GM12878 (cell line): ENCODE measurements around the gene PEX26. TPM values are rescaled to one million over a fixed set of nuclear protein-coding genes. Genes with fewer than 3 reads are reported as not detected.

Experiments
- ATAC-seq: fragments of 200-7000 bp; cut with Tn5 transposase; 3 replicates; pipeline ENCODE4 v1.9.1; 2020; ENCODE audit warnings: mild to moderate bottlenecking, moderate library complexity
- BruUV-seq: library from RNA; stranded (reverse); fragments of 400-500 nt; replicated peaks from 2 replicates; lab custom pipeline; 2021; lab: Mats Ljungman, UMichigan
- CTCF ChIA-PET: fragments of 300-600 bp; sonication (Branson Sonifier 250); formaldehyde crosslinking; extraction: SDS; loops from one replicate; lab custom pipeline; 2021; ENCODE audit warnings: inconsistent platforms; lab: Yijun Ruan, JAX
- POLR2A ChIA-PET: fragments of 350-600 bp; formaldehyde crosslinking; extraction: SDS; loops from one replicate; lab custom pipeline; 2021; ENCODE audit warnings: inconsistent platforms; lab: Charles Lee
- RAD21 ChIA-PET: fragments of 300-600 bp; sonication (Branson Sonifier 250); formaldehyde crosslinking; loops from one replicate; lab custom pipeline; 2023; ENCODE audit warnings: antibody characterized with exemption; ENCODE audit not compliant: unreplicated experiment; lab: Charles Lee
- SMC1A ChIA-PET: fragments of 300-600 bp; sonication (Branson Sonifier 250); formaldehyde crosslinking; loops from one replicate; lab custom pipeline; 2023; ENCODE audit not compliant: unreplicated experiment, uncharacterized antibody; lab: Charles Lee
- DNase-seq: peaks from one replicate; pipeline ENCODE4 v3.0.0-alpha.2; 2011; ENCODE audit warnings: low read depth, low spot score
- FAIRE-seq: peaks from 3 replicates; lab custom pipeline; 2011; peaks lifted over from hg19 to GRCh38; lab: Jason Lieb, UNC
- H2AFZ ChIP-seq: 2 replicates; pipeline ENCODE4 v1.6.0; 2011; ENCODE audit warnings: low read depth, low read length, control low read depth; ENCODE audit not compliant: control insufficient read depth
- H3K27ac ChIP-seq: 2 replicates; pipeline ENCODE4 v1.5.1; 2011; ENCODE audit warnings: control low read depth; ENCODE audit not compliant: control insufficient read depth, insufficient read depth
- H3K27me3 ChIP-seq, 2 experiments: replicated peaks in 1 of 2; 2 replicates each; pipeline versions ENCODE4 v1.6.0 to v1.6.1; 2011; ENCODE audit warnings: low read length in 1 of 2; ENCODE audit not compliant: control insufficient read depth in 2 of 2, insufficient read depth in 2 of 2
- H3K36me3 ChIP-seq, 2 experiments: 2 replicates each; pipeline ENCODE4 v1.5.1; 2011; ENCODE audit warnings: low read length in 1 of 2; ENCODE audit not compliant: control insufficient read depth in 2 of 2, insufficient read depth in 2 of 2
- H3K4me1 ChIP-seq: 2 replicates; pipeline ENCODE4 v1.6.1; 2011; ENCODE audit warnings: mild to moderate bottlenecking, low read length, moderate library complexity, mixed read lengths; ENCODE audit not compliant: control insufficient read depth, insufficient read depth
- H3K4me2 ChIP-seq: 2 replicates; pipeline ENCODE4 v1.6.0; 2011; ENCODE audit warnings: control low read depth; ENCODE audit not compliant: control insufficient read depth, insufficient read depth
- H3K4me3 ChIP-seq: fragments of 200-600 bp; sonication (generic); 2 replicates; pipeline ENCODE4 v1.5.1; 2016
- H3K79me2 ChIP-seq: 2 replicates; pipeline ENCODE4 v1.6.0; 2011; ENCODE audit warnings: low read length; ENCODE audit not compliant: control insufficient read depth, insufficient read depth
- H3K9ac ChIP-seq: 2 replicates; pipeline ENCODE4 v1.8.0; 2011; ENCODE audit warnings: low read length, control low read depth, mixed read lengths; ENCODE audit not compliant: control insufficient read depth, insufficient read depth
- H3K9me3 ChIP-seq: replicated peaks from 3 replicates; pipeline ENCODE4 v1.5.1; 2011; ENCODE audit warnings: mild to moderate bottlenecking, low read length; ENCODE audit not compliant: control insufficient read depth, insufficient read depth
- H4K20me1 ChIP-seq: 2 replicates; pipeline ENCODE4 v1.6.0; 2011; ENCODE audit not compliant: control insufficient read depth, insufficient read depth
- BACH1 ChIP-seq: fragments of 450-650 bp; IDR thresholded peaks from 2 replicates; pipeline ENCODE4 v1.6.1; 2017; ENCODE audit warnings: mild to moderate bottlenecking, borderline replicate concordance
- HCFC1 ChIP-seq: fragments of 150-350 bp; IDR thresholded peaks from 2 replicates; pipeline ENCODE4 v1.6.1; 2014; ENCODE audit warnings: low read length
- MTA3 ChIP-seq: IDR thresholded peaks from 2 replicates; pipeline ENCODE4 v1.6.1; 2012; ENCODE audit warnings: low read length, inconsistent platforms, borderline replicate concordance
- RAD51 ChIP-seq: fragments of 450-650 bp; IDR thresholded peaks from 2 replicates; pipeline ENCODE4 v1.6.1; 2016; ENCODE audit warnings: moderate library complexity, mild to moderate bottlenecking, inconsistent platforms
- WGBS: methylation state at CpG from one replicate; pipeline ENCODE4 v1.1.6; 2016; ENCODE audit warnings: low lambda C conversion rate; ENCODE audit not compliant: insufficient replicate concordance, insufficient coverage; ENCODE audit errors: missing lambda C conversion rate; 5-methylcytosine and 5-hydroxymethylcytosine counted together
- in situ Hi-C: fragments of 300-500 bp; cut with MboI; formaldehyde crosslinking; loops from 9 replicates; pipeline ENCODE4 v1.14.3; 2018; ENCODE audit warnings: mixed read lengths
- intact Hi-C: fragments of 100-400 bp; cut with micrococcal nuclease; formaldehyde crosslinking; loops from one replicate; pipeline ENCODE4 v1.14.2; 2022; ENCODE audit not compliant: unreplicated experiment
- polyA plus RNA-seq, 11 experiments: library from polyadenylated mRNA; depleted of rRNA in 4 of 11; unstranded in 6 of 11; stranded (reverse) in 5 of 11; fragments of >200 nt; fragmentation: Nextera tagmentation in 4 of 11; fragmentation: Illumina TruSeq in 1 of 11; extraction: Ambion mirVana in 4 of 11; extraction: Trizol in 1 of 11; gene quantifications; 1 replicate in 1 of 11; 2 replicates in 10 of 11; pipeline versions ENCODE4 v1.2.1 to v1.2.3, GENCODE V29; 2011 to 2016; ENCODE audit warnings: inconsistent platforms in 2 of 11, missing spikeins in 2 of 11, low read depth in 1 of 11
- total RNA-seq, 4 experiments: library from RNA; depleted of rRNA in 3 of 4; stranded (reverse); fragments of >200 nt in 3 of 4; fragmentation: Illumina TruSeq in 1 of 4; extraction: Trizol in 1 of 4; gene quantifications; 2 replicates each; pipeline versions ENCODE4 v1.2.1 to v1.2.3, GENCODE V29; 2013 to 2021
- TF ChIP-seq, protein P1 (sequence below): fragments of 450-650 bp; IDR thresholded peaks from 2 replicates; pipeline ENCODE4 v1.6.1; 2014; ENCODE audit warnings: mild to moderate bottlenecking
- TF ChIP-seq, protein P2 (sequence below): fragments of 450-650 bp; IDR thresholded peaks from 2 replicates; pipeline ENCODE4 v1.6.1; 2017; ENCODE audit warnings: borderline replicate concordance
- TF ChIP-seq, protein P3 (sequence below): IDR thresholded peaks from 2 replicates; pipeline ENCODE4 v1.6.1; 2012; ENCODE audit warnings: low read length, inconsistent platforms

The PEX26 gene
- total and polyA plus RNA-seq, 10 of the 15 experiments (the other 5 are each of a cell fraction or from before 2014, with no cell fraction given) = 0.79 to 50.8 (median 22.4) TPM

DNA sequence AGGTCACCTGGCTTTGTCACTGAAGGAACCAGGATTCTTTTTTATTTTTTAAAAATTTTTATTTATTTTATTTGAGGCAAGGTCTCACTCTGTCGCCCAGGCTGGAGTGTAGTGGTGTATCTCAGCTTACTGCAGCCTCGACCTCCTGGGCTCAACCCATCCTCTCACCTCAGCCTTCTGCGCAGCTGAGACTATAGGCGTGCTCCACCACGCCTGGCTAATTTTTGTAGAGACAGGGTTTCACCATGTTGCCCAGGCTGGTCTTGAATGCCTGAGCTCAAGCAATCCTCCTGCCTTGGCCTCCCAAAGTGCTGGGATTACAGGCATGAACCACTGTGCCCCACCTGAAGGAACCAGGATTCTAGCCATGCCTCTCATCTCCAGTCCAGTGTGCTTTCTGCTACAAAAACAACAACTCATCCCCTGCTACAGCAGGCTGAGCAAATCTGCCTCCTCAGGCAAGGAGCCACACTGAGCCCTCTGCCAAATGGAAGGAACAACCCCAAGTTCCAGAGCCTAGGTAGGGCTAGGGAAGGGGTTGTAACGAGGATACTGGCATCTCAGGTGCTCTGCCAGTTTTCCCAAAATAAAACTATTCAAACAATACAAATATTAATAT is 2.6 kb upstream of the PEX26 start:
- Histone ChIP-seq H3K36me3 (peaks cover 0 to 3% of the 10 kb centered on the region in 2 experiments; a peak in 1 of 4 replicates), H3K27me3 (no peaks in the 10 kb centered on the region), H4K20me1 (no peaks in the 10 kb centered on the region), H3K9ac (no peak overlapping the region), H3K4me2 (no peak overlapping the region), H3K79me2 (peaks cover 37% of the 10 kb centered on the region), H2AFZ (no peak overlapping the region), H3K4me1 (peaks cover 14% of the 10 kb centered on the region), H3K27ac (no peak overlapping the region), H3K9me3 (no peaks in the 10 kb centered on the region), H3K4me3 (no peak overlapping the region)
- no peak for DNase-seq
- intact Hi-C loops = loop anchor here (5.0 kb wide), 2 partner anchors 183 to 518 kb away; no protein-coding TSS in a partner anchor
- ChIA-PET POLR2A (interaction anchor here (1.0 to 2.8 kb wide), 4 partner anchors 9 to 245 kb away, joined by 4 to 27 read pairs (median 6); no protein-coding TSS in a partner anchor), RAD21 (interaction anchor here (1.0 to 4.9 kb wide), 48 partner anchors 9 to 516 kb away, joined by 3 to 78 read pairs (median 7); partner anchors contain the start of genes MICAL3, TUBA8 and USP18), CTCF (interaction anchor here (0.6 to 7.4 kb wide), 49 partner anchors 8 to 585 kb away, joined by 3 to 167 read pairs (median 7); partner anchors contain the start of genes MICAL3 and TUBA8), SMC1A (interaction anchor here (0.9 to 10.0 kb wide), 43 partner anchors 10 to 519 kb away, joined by 3 to 98 read pairs (median 7); partner anchors contain the start of gene MICAL3)
- no peak for FAIRE-seq
- TF ChIP-seq HCFC1 (no peak), RAD51 (no peak), BACH1 (no peak), MTA3 (no peak)
- TF ChIP-seq, protein P1, sequence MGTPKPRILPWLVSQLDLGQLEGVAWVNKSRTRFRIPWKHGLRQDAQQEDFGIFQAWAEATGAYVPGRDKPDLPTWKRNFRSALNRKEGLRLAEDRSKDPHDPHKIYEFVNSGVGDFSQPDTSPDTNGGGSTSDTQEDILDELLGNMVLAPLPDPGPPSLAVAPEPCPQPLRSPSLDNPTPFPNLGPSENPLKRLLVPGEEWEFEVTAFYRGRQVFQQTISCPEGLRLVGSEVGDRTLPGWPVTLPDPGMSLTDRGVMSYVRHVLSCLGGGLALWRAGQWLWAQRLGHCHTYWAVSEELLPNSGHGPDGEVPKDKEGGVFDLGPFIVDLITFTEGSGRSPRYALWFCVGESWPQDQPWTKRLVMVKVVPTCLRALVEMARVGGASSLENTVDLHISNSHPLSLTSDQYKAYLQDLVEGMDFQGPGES = no peak
- TF ChIP-seq, protein P2, sequence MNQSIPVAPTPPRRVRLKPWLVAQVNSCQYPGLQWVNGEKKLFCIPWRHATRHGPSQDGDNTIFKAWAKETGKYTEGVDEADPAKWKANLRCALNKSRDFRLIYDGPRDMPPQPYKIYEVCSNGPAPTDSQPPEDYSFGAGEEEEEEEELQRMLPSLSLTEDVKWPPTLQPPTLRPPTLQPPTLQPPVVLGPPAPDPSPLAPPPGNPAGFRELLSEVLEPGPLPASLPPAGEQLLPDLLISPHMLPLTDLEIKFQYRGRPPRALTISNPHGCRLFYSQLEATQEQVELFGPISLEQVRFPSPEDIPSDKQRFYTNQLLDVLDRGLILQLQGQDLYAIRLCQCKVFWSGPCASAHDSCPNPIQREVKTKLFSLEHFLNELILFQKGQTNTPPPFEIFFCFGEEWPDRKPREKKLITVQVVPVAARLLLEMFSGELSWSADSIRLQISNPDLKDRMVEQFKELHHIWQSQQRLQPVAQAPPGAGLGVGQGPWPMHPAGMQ = no peak
- TF ChIP-seq, protein P3, sequence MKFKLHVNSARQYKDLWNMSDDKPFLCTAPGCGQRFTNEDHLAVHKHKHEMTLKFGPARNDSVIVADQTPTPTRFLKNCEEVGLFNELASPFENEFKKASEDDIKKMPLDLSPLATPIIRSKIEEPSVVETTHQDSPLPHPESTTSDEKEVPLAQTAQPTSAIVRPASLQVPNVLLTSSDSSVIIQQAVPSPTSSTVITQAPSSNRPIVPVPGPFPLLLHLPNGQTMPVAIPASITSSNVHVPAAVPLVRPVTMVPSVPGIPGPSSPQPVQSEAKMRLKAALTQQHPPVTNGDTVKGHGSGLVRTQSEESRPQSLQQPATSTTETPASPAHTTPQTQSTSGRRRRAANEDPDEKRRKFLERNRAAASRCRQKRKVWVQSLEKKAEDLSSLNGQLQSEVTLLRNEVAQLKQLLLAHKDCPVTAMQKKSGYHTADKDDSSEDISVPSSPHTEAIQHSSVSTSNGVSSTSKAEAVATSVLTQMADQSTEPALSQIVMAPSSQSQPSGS = no peak
- in situ Hi-C loops = no loop called here
- BruUV-seq = no TSS peak
- WGBS = 86% methylated on average over 6 of the region's 6 CpGs
- ATAC-seq = no peak
